Parathyroid adenoma (tissue), 2 donors: ENCODE measurements around the gene GPX3.

Experiments
- H2AFZ ChIP-seq: fragments of 300-600 bp; sonication (generic); one replicate; pipeline ENCODE4 v1.7.0; 2017; ENCODE audit warnings: antibody characterized with exemption, mild to moderate bottlenecking
- H3K27ac ChIP-seq: fragments of 300-600 bp; sonication (generic); one replicate; pipeline ENCODE4 v1.7.0; 2017
- H3K27me3 ChIP-seq: fragments of 300-600 bp; sonication (generic); one replicate; pipeline ENCODE4 v1.7.0; 2017; ENCODE audit warnings: low read length; ENCODE audit not compliant: control insufficient read depth, insufficient read depth
- H3K36me3 ChIP-seq: fragments of 300-600 bp; sonication (generic); one replicate; pipeline ENCODE4 v1.7.0; 2017; ENCODE audit warnings: low read length; ENCODE audit not compliant: control insufficient read depth, insufficient read depth
- H3K4me1 ChIP-seq: fragments of 300-600 bp; sonication (generic); one replicate; pipeline ENCODE4 v1.7.0; 2017; ENCODE audit warnings: control low read depth
- H3K4me2 ChIP-seq: fragments of 300-600 bp; sonication (generic); one replicate; pipeline ENCODE4 v1.7.0; 2017; ENCODE audit warnings: low read length
- H3K4me3 ChIP-seq: fragments of 300-600 bp; sonication (generic); one replicate; pipeline ENCODE4 v1.7.0; 2017; ENCODE audit warnings: low read depth, low read length
- H3K79me2 ChIP-seq: fragments of 300-600 bp; sonication (generic); one replicate; pipeline ENCODE4 v1.7.0; 2017; ENCODE audit warnings: control low read depth
- H3K9ac ChIP-seq: fragments of 300-600 bp; sonication (generic); one replicate; pipeline ENCODE4 v1.7.0; 2017; ENCODE audit warnings: mild to moderate bottlenecking
- H3K9me3 ChIP-seq: fragments of 300-600 bp; sonication (generic); one replicate; pipeline ENCODE4 v1.7.0; 2017; ENCODE audit warnings: low read length; ENCODE audit not compliant: control insufficient read depth
- CTCF ChIP-seq: fragments of 300-600 bp; sonication (generic); IDR thresholded peaks from one replicate; pipeline ENCODE4 v1.7.0; 2017; ENCODE audit warnings: antibody characterized with exemption, mild to moderate bottlenecking
- donor health status: primary hyperparathyroidism.

The GPX3 gene

DNA sequence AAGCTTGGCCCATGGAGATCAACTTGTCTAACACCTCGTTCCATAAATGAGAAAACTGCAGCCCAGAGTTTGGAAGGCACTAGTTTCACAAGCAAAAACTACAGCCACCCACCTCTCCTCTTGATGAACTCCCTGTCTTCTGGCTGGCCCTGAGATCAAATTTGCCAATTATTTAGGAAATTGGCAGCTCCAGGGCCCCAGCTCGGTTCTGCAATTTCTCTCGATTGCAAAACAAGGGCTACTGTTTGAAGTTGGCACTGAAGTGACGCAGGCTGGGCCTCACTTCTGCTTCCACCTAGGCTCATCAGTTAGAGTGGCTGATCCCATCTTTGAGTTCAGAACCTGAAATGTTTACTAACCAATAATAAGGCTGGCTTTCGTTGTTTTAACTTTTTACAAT, 3.7 kb upstream of the GPX3 start:
- H3K4me3 ChIP-seq = no peak overlapping the region
- no peaks in the 10 kb centered on the region for H3K9me3 ChIP-seq
- peaks cover 19% of the 10 kb centered on the region for H3K4me1 ChIP-seq
- H3K4me2 ChIP-seq = no peak overlapping the region
- no peaks in the 10 kb centered on the region for H3K27me3 ChIP-seq
- no peak for TF ChIP-seq CTCF
- peak overlapping the region; percentile 36 for H3K27ac ChIP-seq
- H3K36me3 ChIP-seq = no peaks in the 10 kb centered on the region
- H2AFZ ChIP-seq = peak overlapping the region; percentile 55
- no peak overlapping the region for H3K9ac ChIP-seq
- no peaks in the 10 kb centered on the region for H3K79me2 ChIP-seq

DNA sequence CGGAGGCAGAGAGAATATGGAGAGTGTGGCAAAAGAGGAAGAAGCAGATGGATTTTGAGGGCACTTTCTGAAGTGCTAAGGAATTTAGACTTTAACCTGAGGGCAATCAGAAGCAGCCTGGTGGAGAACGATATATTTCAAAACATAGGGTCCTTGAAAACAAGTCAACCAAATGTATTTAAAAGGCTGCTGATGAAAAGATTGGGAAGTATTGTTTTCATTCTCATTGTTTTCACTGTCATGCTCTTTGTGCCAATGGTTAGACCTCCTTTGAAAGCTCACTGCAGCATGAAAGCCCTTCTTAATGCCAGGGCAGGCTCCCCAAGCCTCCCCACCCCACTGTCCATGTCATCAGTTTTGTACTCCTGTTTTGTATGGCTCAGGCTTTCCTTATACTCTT, 2.5 kb upstream of the GPX3 start:
- TF ChIP-seq CTCF = no peak
- Histone ChIP-seq H2AFZ (no peak overlapping the region), H3K79me2 (no peaks in the 10 kb centered on the region), H3K9ac (no peak overlapping the region), H3K4me3 (no peak overlapping the region), H3K27me3 (no peaks in the 10 kb centered on the region), H3K9me3 (no peaks in the 10 kb centered on the region), H3K4me2 (no peak overlapping the region), H3K4me1 (peaks cover 25% of the 10 kb centered on the region), H3K27ac (no peak overlapping the region), H3K36me3 (no peaks in the 10 kb centered on the region)

GRCh38 chr5:151018846-151019245, 1.5 kb upstream of the GPX3 start:
- no peak for TF ChIP-seq CTCF
- peaks cover 31% of the 10 kb centered on the region for H3K4me1 ChIP-seq
- no peak overlapping the region for H3K4me2 ChIP-seq
- no peaks in the 10 kb centered on the region for H3K27me3 ChIP-seq
- H3K9ac ChIP-seq = no peak overlapping the region
- no peak overlapping the region for H2AFZ ChIP-seq
- H3K36me3 ChIP-seq = no peaks in the 10 kb centered on the region
- no peak overlapping the region for H3K27ac ChIP-seq
- no peak overlapping the region for H3K4me3 ChIP-seq
- no peaks in the 10 kb centered on the region for H3K9me3 ChIP-seq
- no peaks in the 10 kb centered on the region for H3K79me2 ChIP-seq

- Histone ChIP-seq H3K36me3 (no peaks in the 10 kb centered on the region), H2AFZ (no peak overlapping the region), H3K9me3 (no peaks in the 10 kb centered on the region), H3K4me2 (no peak overlapping the region), H3K79me2 (no peaks in the 10 kb centered on the region), H3K27me3 (no peaks in the 10 kb centered on the region), H3K4me3 (no peak overlapping the region), H3K9ac (no peak overlapping the region), H3K4me1 (peaks cover 33% of the 10 kb centered on the region), H3K27ac (no peak overlapping the region)
- TF ChIP-seq CTCF = no peak
Observed at GRCh38 chr5:151019331-151019730, 1.1 kb upstream of the GPX3 start.

DNA sequence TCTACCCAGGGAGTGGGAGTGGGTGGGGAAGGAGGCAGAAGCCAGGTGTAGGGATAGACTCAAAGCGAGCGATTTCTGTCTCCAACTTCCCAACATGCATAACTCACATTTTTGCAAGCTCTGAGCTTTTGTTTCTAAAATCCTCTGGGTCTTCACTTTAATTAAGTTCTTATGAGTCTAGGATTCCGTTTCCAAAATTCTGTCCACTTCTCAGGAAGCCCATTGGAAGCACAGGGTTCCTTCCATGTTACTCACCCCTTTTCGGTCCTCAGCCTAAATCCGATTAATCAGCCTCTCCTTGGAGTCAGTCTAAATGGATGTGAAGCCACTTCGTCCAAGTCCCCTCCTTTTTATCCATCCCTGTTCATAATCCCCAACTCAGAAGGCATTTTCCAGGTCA, 1.4 kb downstream of the GPX3 start:
- peak overlapping the region; percentile 85 for H3K4me2 ChIP-seq
- no peaks in the 10 kb centered on the region for H3K27me3 ChIP-seq
- no peak overlapping the region for H2AFZ ChIP-seq
- no peaks in the 10 kb centered on the region for H3K79me2 ChIP-seq
- H3K4me1 ChIP-seq = peaks cover 16% of the 10 kb centered on the region
- no peak for TF ChIP-seq CTCF
- H3K4me3 ChIP-seq = peak overlapping the region; percentile 79
- no peaks in the 10 kb centered on the region for H3K9me3 ChIP-seq
- H3K9ac ChIP-seq = no peak overlapping the region
- H3K36me3 ChIP-seq = no peaks in the 10 kb centered on the region
- H3K27ac ChIP-seq = peak overlapping the region; percentile 60
